D721Med (cell line): ENCODE measurements around the gene NT5M.

Source experiments
- DNase-seq: peaks from one replicate; pipeline ENCODE4 v3.0.0; 2011; ENCODE audit warnings: low spot score; ENCODE audit not compliant: insufficient read length
- FAIRE-seq: peaks from 2 replicates; lab custom pipeline; 2011; peaks lifted over from hg19 to GRCh38; lab: Jason Lieb, UNC
- TF ChIP-seq, protein P1 (sequence below): IDR thresholded peaks from 2 replicates; pipeline ENCODE4 v1.5.1; 2012; ENCODE audit warnings: mild to moderate bottlenecking, control low read depth; ENCODE audit not compliant: insufficient read depth; ENCODE audit errors: missing control alignments

Gene NT5M

DNA sequence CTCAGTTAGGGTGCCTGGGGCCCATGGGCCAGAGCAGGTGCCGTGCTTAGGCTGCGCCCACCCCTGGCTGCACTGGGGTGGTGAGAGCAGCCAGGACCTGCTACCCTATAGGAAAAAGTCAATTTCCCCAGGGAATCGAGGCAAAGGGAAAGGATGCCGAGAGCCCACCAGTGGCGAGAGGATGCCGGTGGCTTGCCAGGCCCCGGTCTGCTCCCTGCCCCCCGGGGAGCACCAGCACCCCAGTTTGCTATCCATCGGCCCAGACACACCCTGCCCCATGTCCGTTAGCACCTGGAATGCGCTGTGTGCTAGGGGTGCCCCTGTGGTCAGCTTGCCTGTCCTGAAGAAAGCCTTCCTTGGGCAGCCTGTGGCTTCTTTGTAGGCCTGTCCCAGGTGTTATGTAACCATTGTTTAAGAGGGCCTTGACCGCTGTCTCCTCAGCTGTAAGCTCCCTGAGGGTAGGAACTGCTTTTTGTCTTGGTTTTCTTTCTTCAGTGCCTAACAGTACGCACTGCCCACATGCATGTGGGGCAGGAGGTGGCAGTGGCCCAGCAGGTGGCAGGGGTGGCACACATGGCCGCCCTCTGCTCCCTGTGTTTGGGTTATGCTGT, 40.8 kb downstream of the NT5M start:
- DNase-seq, result no peak
- FAIRE-seq, result no peak
- TF ChIP-seq, protein P1, sequence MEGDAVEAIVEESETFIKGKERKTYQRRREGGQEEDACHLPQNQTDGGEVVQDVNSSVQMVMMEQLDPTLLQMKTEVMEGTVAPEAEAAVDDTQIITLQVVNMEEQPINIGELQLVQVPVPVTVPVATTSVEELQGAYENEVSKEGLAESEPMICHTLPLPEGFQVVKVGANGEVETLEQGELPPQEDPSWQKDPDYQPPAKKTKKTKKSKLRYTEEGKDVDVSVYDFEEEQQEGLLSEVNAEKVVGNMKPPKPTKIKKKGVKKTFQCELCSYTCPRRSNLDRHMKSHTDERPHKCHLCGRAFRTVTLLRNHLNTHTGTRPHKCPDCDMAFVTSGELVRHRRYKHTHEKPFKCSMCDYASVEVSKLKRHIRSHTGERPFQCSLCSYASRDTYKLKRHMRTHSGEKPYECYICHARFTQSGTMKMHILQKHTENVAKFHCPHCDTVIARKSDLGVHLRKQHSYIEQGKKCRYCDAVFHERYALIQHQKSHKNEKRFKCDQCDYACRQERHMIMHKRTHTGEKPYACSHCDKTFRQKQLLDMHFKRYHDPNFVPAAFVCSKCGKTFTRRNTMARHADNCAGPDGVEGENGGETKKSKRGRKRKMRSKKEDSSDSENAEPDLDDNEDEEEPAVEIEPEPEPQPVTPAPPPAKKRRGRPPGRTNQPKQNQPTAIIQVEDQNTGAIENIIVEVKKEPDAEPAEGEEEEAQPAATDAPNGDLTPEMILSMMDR, result no peak

DNA sequence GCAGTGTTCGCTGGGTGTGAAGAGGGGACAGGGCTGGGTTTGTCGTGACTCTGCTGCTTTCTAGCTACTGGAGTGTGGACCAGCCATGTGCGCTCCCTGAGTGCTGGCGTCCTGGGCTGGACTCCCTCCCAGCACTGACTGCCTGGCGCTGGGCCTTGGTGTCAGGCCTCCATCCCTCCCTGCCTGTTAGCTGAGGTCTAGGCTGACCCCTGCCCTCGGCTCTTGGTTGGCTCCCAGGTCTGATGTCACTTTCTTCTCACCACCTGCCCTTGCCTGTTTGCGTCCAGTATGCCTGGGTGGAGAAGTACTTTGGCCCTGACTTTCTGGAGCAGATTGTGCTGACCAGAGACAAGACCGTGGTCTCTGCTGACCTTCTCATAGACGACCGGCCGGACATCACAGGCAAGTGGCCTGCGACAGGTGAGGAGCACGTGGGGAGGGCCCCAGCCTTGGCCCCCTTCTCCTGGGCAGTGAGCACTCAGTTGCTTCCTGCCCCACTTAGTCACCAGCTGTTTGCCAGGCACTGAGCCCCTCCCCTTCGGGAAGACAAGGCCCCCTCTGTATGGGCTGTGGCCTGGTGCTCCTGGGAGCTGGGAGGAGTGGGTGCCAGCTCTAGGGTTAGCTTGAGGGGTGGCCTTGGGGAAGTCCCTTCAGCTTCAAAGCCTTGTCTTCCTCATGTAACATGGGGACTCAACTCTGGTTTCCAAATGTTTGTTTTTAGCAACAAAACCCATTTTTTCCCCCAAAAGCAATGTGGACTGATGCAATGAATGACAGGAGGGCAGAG, 41.5 kb downstream of the NT5M start:
- FAIRE-seq (no peak), DNase-seq (no peak)
- TF ChIP-seq, protein P1, result no peak

DNA sequence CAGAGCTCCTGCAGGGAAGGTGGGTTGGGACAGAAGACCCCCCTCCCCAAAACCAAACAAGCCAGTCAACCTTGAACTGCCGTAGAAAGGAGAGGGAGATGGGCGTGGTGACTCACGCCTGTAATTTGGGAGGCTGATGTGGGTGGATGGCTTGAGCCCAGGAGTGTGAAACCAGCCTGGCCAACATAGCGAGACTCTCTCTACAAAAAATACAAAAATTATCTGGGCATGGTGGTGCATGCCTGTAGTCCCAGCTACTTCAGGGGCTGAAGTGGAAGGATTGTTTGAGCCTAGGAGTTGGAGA, 42.1 kb downstream of the NT5M start:
- no peak for FAIRE-seq
- DNase-seq, result no peak
- TF ChIP-seq, protein P1, result no peak

DNA sequence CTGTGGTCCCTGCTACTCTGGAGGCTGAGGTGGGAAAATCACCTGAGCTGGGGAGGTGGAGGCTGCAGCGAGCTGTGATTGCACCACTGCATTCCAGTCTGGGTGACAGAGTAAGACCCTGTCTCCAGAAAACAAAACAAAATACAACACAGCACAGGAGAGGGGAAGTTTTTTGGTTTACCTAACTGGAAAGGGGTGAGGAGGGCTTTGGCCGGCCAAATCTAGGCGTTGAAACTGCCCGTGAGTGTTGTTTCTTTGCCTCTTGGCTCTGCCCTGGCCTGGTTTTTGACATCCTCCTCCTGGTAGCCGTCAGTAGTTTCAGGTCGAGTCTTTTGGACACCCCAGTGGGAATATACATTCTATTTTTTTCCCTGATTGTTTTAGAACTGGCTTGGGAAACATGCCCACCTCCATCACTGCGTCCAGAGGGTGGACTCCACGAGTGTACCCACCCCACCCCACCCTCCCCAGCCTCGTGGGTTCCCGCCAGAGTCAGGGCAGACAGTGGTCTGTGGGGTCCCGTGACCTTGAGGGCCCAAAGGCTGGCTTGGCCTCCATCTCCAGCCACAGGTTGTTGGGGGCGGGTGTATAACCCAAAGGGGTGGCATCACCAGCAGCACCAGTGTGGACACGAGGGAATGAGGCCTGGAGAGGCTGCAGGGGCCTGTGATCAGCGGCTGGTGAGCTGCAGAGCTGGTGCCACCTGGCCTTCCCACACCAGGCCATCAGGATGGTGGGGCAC, 42.7 kb downstream of the NT5M start:
- FAIRE-seq (no peak), DNase-seq (no peak)
- TF ChIP-seq, protein P1, result no peak

DNA sequence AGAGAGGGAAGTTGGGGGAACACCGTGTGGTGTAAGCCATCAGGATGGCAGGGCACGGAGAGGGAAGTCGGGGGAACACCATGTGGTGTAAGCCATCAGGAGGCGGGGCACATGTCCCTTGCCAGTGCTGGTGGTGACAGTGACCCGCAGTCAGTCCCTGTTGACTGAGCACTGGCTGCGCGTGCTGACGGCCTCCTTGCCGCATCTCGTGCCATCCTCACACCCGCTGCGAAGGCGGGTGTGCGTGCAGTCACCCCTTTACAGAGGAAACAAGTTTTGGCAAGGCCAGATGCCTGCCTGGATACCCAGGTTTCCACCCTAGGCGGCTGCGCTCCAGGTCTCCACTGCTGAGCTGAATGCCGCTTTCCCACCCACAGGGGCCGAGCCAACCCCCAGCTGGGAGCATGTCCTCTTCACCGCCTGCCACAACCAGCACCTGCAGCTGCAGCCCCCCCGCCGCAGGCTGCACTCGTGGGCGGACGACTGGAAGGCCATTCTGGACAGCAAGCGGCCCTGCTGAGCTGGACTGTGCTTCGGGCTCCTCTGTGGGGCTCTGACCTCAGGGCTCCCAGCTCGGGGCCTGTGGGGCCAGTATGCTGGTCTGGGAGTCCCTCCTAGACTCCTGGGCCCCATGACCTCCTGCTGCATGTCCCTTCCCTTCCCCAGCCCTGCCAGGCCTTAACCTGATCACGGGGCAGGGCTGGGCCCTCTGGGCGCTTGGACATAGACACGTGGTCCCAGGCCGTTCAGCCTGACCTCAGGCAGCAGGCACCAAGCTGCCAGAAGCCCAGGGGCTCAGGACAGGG, 43.5 kb downstream of the NT5M start:
- TF ChIP-seq, protein P1, result no peak
- FAIRE-seq (no peak), DNase-seq (no peak)

DNA sequence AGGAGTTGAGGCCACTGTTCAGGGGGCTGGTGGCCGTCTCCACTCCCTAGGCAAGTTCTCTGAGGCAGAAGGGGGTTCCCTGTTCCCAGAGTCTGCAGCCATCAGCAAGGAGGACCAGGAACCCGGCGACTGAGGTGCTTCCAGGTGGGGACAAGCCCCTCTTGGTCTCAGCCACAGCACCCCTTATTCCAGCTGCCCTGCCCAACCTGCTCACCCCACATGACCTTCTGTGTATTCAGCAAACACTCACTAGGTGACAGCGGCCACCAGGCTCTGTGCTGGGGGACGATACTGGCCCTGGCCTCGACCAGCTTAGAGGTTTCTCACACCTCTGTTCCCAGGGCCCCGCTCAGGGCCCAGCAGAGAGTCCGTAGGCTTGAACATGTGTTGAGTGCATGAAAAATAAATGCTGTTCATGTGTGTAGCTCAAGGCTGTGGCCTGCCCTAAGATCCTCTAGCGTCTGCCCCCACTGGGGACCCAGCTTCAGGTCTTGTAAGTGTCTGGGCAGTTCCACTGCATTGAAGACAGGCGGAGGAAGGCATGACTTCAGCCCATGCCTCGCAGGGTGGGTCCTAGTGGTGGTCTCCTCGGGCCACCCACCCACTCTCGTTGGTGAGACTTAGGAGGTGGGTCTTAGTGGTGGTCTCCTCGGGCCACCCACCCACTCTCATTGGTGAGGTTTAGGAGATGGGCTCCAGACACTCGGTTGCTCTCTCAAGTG, 44.2 kb downstream of the NT5M start:
- DNase-seq (no peak), FAIRE-seq (no peak)
- TF ChIP-seq, protein P1, result no peak
